SJSA1 (cell line): ENCODE results near the gene TTC16. TPM values are rescaled to one million over a fixed set of nuclear protein-coding genes. Genes with fewer than 3 reads are reported as not detected.
"Not testable (repeated sequence)": the region's sequence is repeated elsewhere in the genome, so short reads cannot be mapped to it uniquely, and the experiment has no call there.

Source experiments
- DNase-seq, 2 experiments: peaks; one replicate each; pipeline ENCODE4 v3.0.0-alpha.2; 2015 to 2020; ENCODE audit warnings: low spot score in 2 of 2, low read depth in 1 of 2
- H3K27ac ChIP-seq: fragments of 250-450 bp; sonication (Bioruptor Pico); 2 replicates; pipeline ENCODE4 v1.5.1; 2020; ENCODE audit warnings: mild to moderate bottlenecking, moderate library complexity
- H3K27me3 ChIP-seq: fragments of 250-450 bp; sonication (Bioruptor Pico); replicated peaks from 2 replicates; pipeline ENCODE4 v1.5.1; 2020; ENCODE audit warnings: mild to moderate bottlenecking, moderate library complexity
- H3K36me3 ChIP-seq: fragments of 250-450 bp; sonication (Bioruptor Pico); 2 replicates; pipeline ENCODE4 v1.5.1; 2020; ENCODE audit warnings: mild to moderate bottlenecking
- H3K4me1 ChIP-seq: fragments of 250-450 bp; sonication (Bioruptor Pico); replicated peaks from 2 replicates; pipeline ENCODE4 v1.6.1; 2021; ENCODE audit warnings: mild to moderate bottlenecking
- H3K4me3 ChIP-seq: fragments of 250-450 bp; sonication (Bioruptor Pico); 2 replicates; pipeline ENCODE4 v1.5.1; 2020; ENCODE audit warnings: mild to moderate bottlenecking
- H3K9me3 ChIP-seq: fragments of 250-450 bp; sonication (Bioruptor Pico); replicated peaks from 2 replicates; pipeline ENCODE4 v1.5.1; 2020; ENCODE audit warnings: mild to moderate bottlenecking
- total RNA-seq: library from RNA; depleted of rRNA; stranded (reverse); fragments of >200 nt; shearing (Covaris generic); gene quantifications from 2 replicates; pipeline ENCODE4 v1.2.3, GENCODE V29; 2014

TTC16 gene
- total RNA-seq, 1 experiment from 2014 or later = not detected

- Histone ChIP-seq H3K9me3 (no peaks in the 10 kb centered on the region), H3K27ac (no peak overlapping the region), H3K36me3 (no peaks in the 10 kb centered on the region), H3K27me3 (peaks cover 4% of the 10 kb centered on the region; the same call in 1 of the 2 replicates), H3K4me1 (no peaks in the 10 kb centered on the region), H3K4me3 (no peak overlapping the region)
- DNase-seq = no peak
Observed at GRCh38 chr9:127746959-127747569, 31.2 kb downstream of the TTC16 start.

GRCh38 chr9:127749090-127749787 is 33.4 kb downstream of the TTC16 start:
- Histone ChIP-seq H3K36me3 (no peaks in the 10 kb centered on the region), H3K9me3 (no peaks in the 10 kb centered on the region), H3K4me1 (peaks cover 2% of the 10 kb centered on the region; the same call in 1 of the 2 replicates), H3K4me3 (no peak overlapping the region), H3K27ac (no peak overlapping the region), H3K27me3 (peaks cover 17% of the 10 kb centered on the region)
- DNase-seq = no peak

- Histone ChIP-seq H3K4me1 (peaks cover 8% of the 10 kb centered on the region; the same call in 1 of the 2 replicates), H3K36me3 (no peaks in the 10 kb centered on the region), H3K4me3 (no peak overlapping the region), H3K27me3 (peaks cover 34% of the 10 kb centered on the region), H3K9me3 (no peaks in the 10 kb centered on the region), H3K27ac (no peak overlapping the region)
- DNase-seq = no peak
Observed at GRCh38 chr9:127751269-127752054, 35.6 kb downstream of the TTC16 start.

- H3K27ac ChIP-seq = no peak overlapping the region
- H3K4me1 ChIP-seq = peaks cover 8% of the 10 kb centered on the region; the same call in 1 of the 2 replicates
- no peak for DNase-seq
- H3K4me3 ChIP-seq = no peak overlapping the region
- no peaks in the 10 kb centered on the region for H3K9me3 ChIP-seq
- no peaks in the 10 kb centered on the region for H3K36me3 ChIP-seq
- peaks cover 34% of the 10 kb centered on the region for H3K27me3 ChIP-seq
Observed at GRCh38 chr9:127753148-127753547, 37.3 kb downstream of the TTC16 start.

- H3K4me1 ChIP-seq = peaks cover 8% of the 10 kb centered on the region; the same call in 1 of the 2 replicates
- no peak overlapping the region for H3K27ac ChIP-seq
- no peak for DNase-seq
- H3K27me3 ChIP-seq = peaks cover 34% of the 10 kb centered on the region
- H3K9me3 ChIP-seq = no peaks in the 10 kb centered on the region
- H3K36me3 ChIP-seq = no peaks in the 10 kb centered on the region
- no peak overlapping the region for H3K4me3 ChIP-seq
Observed at GRCh38 chr9:127753622-127754021, 37.7 kb downstream of the TTC16 start.

- Histone ChIP-seq H3K36me3 (no peaks in the 10 kb centered on the region), H3K4me3 (no peak overlapping the region), H3K27me3 (peaks cover 34% of the 10 kb centered on the region), H3K4me1 (peaks cover 8% of the 10 kb centered on the region; the same call in 1 of the 2 replicates), H3K9me3 (no peaks in the 10 kb centered on the region), H3K27ac (no peak overlapping the region)
- no peak for DNase-seq
Observed at GRCh38 chr9:127754099-127755060, 38.5 kb downstream of the TTC16 start.

- Histone ChIP-seq H3K4me3 (no peak overlapping the region), H3K36me3 (no peaks in the 10 kb centered on the region), H3K27me3 (peaks cover 34% of the 10 kb centered on the region), H3K27ac (no peak overlapping the region), H3K9me3 (no peaks in the 10 kb centered on the region), H3K4me1 (peaks cover 8% of the 10 kb centered on the region; the same call in 1 of the 2 replicates)
- DNase-seq = no peak
Observed at GRCh38 chr9:127755061-127756060, 39.5 kb downstream of the TTC16 start.

GRCh38 chr9:127756233-127756632 is 40.4 kb downstream of the TTC16 start:
- Histone ChIP-seq H3K9me3 (no peaks in the 10 kb centered on the region), H3K4me1 (peaks cover 8% of the 10 kb centered on the region; the same call in 1 of the 2 replicates), H3K27ac (no peak overlapping the region), H3K4me3 (no peak overlapping the region), H3K36me3 (no peaks in the 10 kb centered on the region), H3K27me3 (peaks cover 34% of the 10 kb centered on the region)
- DNase-seq = no peak

GRCh38 chr9:127756776-127757175 is 40.9 kb downstream of the TTC16 start:
- not testable (repeated sequence) for H3K27ac ChIP-seq, H3K4me3 ChIP-seq

GRCh38 chr9:127758843-127759242 is 43.0 kb downstream of the TTC16 start:
- H3K27me3 ChIP-seq = peaks cover 22% of the 10 kb centered on the region
- peaks cover 8% of the 10 kb centered on the region; the same call in 1 of the 2 replicates for H3K4me1 ChIP-seq
- DNase-seq = no peak
- no peak overlapping the region for H3K4me3 ChIP-seq
- no peaks in the 10 kb centered on the region for H3K36me3 ChIP-seq
- H3K9me3 ChIP-seq = no peaks in the 10 kb centered on the region
- H3K27ac ChIP-seq = no peak overlapping the region

More at GRCh38 chr9:127756776-127757175, 40.9 kb downstream of the TTC16 start:
- H3K4me1 ChIP-seq, H3K36me3 ChIP-seq, DNase-seq, H3K9me3 ChIP-seq: not testable (repeated sequence)
- peaks cover 31% of the 10 kb centered on the region for H3K27me3 ChIP-seq

- H3K27ac ChIP-seq = no peak overlapping the region
- H3K36me3 ChIP-seq = no peaks in the 10 kb centered on the region
- no peaks in the 10 kb centered on the region for H3K9me3 ChIP-seq
- H3K27me3 ChIP-seq = peaks cover 3% of the 10 kb centered on the region; the same call in 1 of the 2 replicates
- H3K4me1 ChIP-seq = no peaks in the 10 kb centered on the region
- H3K4me3 ChIP-seq = no peak overlapping the region
- no peak for DNase-seq
Observed at GRCh38 chr9:127761061-127761460, 45.2 kb downstream of the TTC16 start.

GRCh38 chr9:127761491-127761956 is 45.6 kb downstream of the TTC16 start:
- Histone ChIP-seq H3K27me3 (no peaks in the 10 kb centered on the region), H3K36me3 (no peaks in the 10 kb centered on the region), H3K9me3 (no peaks in the 10 kb centered on the region), H3K27ac (no peak overlapping the region), H3K4me1 (no peaks in the 10 kb centered on the region), H3K4me3 (no peak overlapping the region)
- no peak for DNase-seq
